HG03095 (cell line): Measurements from ENCODE around the gene CWF19L1.

Experiments used
- ATAC-seq: cut with Tn5 transposase; IDR thresholded peaks from one replicate; pipeline ENCODE4 v1.9.1; 2021; ENCODE audit warnings: moderate library complexity; ENCODE audit not compliant: unreplicated experiment

CWF19L1 gene

DNA sequence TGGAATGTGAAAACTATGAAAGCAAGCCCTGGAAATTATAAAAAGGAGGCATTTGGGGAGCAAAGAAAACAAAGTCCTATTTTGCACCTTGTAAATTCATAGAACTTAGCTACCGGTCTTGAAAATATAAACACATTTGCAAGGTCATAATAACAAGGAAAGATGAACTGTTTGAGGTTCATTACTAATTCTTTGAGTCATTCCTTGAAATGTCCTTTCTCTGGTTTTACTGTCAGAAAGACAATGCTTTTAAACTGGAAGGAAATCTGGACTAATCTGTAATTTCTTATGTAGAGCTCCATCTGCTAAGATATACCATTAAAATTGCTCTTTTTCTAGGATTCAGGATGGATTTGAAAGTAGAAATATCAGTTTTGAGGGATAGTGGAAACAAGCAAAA, 83.0 kb downstream of the CWF19L1 start:
- ATAC-seq: no peak

GRCh38 chr10:100183481-100183880, 84.0 kb downstream of the CWF19L1 start:
- ATAC-seq: no peak

DNA sequence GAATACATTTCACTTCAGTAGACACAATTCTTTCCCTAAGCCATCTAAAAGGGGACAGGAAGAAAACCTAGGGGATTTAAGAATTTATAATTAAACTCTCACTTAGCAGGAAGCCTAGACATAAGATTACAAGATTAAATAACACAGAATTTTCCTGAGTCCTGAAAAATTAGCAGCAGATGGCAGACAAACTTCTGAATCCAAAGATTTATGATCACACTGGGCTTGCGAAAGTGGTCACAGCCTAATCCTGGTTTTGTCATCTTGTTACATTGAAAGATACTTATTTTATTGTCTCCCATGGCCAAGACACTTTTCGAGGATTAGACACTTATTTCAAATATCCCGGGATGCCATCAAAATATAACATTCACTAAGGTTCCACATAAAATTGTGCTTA, 84.5 kb downstream of the CWF19L1 start:
- no peak for ATAC-seq
